Spleen (tissue), 11 donors: ENCODE measurements around the gene APP. TPM values are rescaled to one million over a fixed set of nuclear protein-coding genes. Genes with fewer than 3 reads are reported as not detected.

Source experiments
- DNase-seq: peaks from one replicate; pipeline ENCODE4 v3.0.0-alpha.2; 2020
- H3K27ac ChIP-seq, 8 donors: fragments of 200-600 bp; sonication (generic) in 7 of 8; 1 replicate in 4 of 8; 2 replicates in 4 of 8; pipeline versions ENCODE4 v1.5.0 to v1.8.0; 2016 to 2021; ENCODE audit warnings: inconsistent platforms in 4 of 8, mild to moderate bottlenecking in 4 of 8, moderate library complexity in 1 of 8
- H3K27me3 ChIP-seq, 7 donors: fragments of 200-600 bp; sonication (generic) in 6 of 7; replicated peaks in 1 of 7; 1 replicate in 4 of 7; 2 replicates in 3 of 7; pipeline versions ENCODE4 v1.5.0 to v1.8.0; 2016 to 2021; ENCODE audit warnings: inconsistent platforms in 3 of 7, mild to moderate bottlenecking in 1 of 7
- H3K36me3 ChIP-seq, 6 donors: fragments of 200-600 bp; sonication (generic) in 5 of 6; 1 replicate in 4 of 6; 2 replicates in 2 of 6; pipeline versions ENCODE4 v1.5.0 to v1.8.0; 2016 to 2021; ENCODE audit warnings: inconsistent platforms in 2 of 6
- H3K4me1 ChIP-seq, 6 donors: fragments of 200-600 bp; sonication (generic) in 5 of 6; 1 replicate in 3 of 6; 2 replicates in 3 of 6; pipeline versions ENCODE4 v1.5.0 to v1.8.0; 2016 to 2021; ENCODE audit warnings: inconsistent platforms in 3 of 6
- H3K4me3 ChIP-seq, 8 donors: fragments of 200-600 bp; sonication (generic) in 7 of 8; 1 replicate in 4 of 8; 2 replicates in 4 of 8; pipeline versions ENCODE4 v1.5.0 to v1.8.0; 2016 to 2021; ENCODE audit warnings: inconsistent platforms in 4 of 8, mild to moderate bottlenecking in 4 of 8, moderate library complexity in 2 of 8
- H3K9me3 ChIP-seq, 8 donors: fragments of 200-600 bp; sonication (generic) in 7 of 8; 1 replicate in 4 of 8; 2 replicates in 4 of 8; pipeline versions ENCODE4 v1.5.0 to v1.8.0; 2016 to 2021; ENCODE audit warnings: inconsistent platforms in 4 of 8
- POLR2A ChIP-seq, 3 donors: fragments of 450-650 bp; IDR thresholded peaks; one replicate each; pipeline ENCODE4 v1.5.1; 2017; ENCODE audit warnings: antibody characterized with exemption in 3 of 3, mild to moderate bottlenecking in 1 of 3
- POLR2AphosphoS5 ChIP-seq, 3 donors: sonication (generic); formaldehyde crosslinking; IDR thresholded peaks; one replicate each; pipeline ENCODE4 v1.5.1; 2017; ENCODE audit warnings: antibody characterized with exemption in 3 of 3
- WGBS, 5 donors: extraction: QIAGEN DNeasy Blood & Tissue Kit in 3 of 5; methylation state at CpG; one replicate each; pipeline versions ENCODE4 v1.1.5 to v1.1.7; 2013 to 2018; 5-methylcytosine and 5-hydroxymethylcytosine counted together
- intact Hi-C: fragments of 100-400 bp; cut with DNase I; formaldehyde crosslinking; loops from one replicate; pipeline ENCODE4 v1.15.0; 2023; ENCODE audit warnings: low total_unique reads
- polyA plus RNA-seq, 3 donors: library from polyadenylated mRNA; stranded (reverse); fragments of 200-250 nt; gene quantifications; one replicate each; pipeline ENCODE4 v1.2.1, GENCODE V29; 2013
- total RNA-seq, 7 donors: library from RNA; depleted of rRNA in 3 of 7; stranded (reverse); fragments of >200 nt in 3 of 7; fragmentation: NEBNext Ultra II Directional in 4 of 7; extraction: Animal tissue kit (Norgen Biotek cat#: 25700) in 4 of 7; gene quantifications; one replicate each; pipeline versions ENCODE4 v1.1.0 to v1.2.1, GENCODE V29; 2016 to 2021
- TF ChIP-seq, protein P1 (sequence below), 11 experiments: fragments of 200-600 bp in 7 of 11; fragments of 450-650 bp in 4 of 11; sonication (generic) in 4 of 11; IDR thresholded peaks in 8 of 11; conservative IDR thresholded peaks in 3 of 11; 1 replicate in 7 of 11; 2 replicates in 4 of 11; pipeline versions ENCODE4 v1.4.0 to v1.8.0; 2016 to 2021; ENCODE audit warnings: antibody characterized with exemption in 11 of 11, inconsistent platforms in 4 of 11, mild to moderate bottlenecking in 1 of 11
- donor health status: healthy with polysubstance abuse.
- donor health status: DM: no; HTN: no; CAD: no; lungs with moderate emphysema.
- donor health status: DM: no; HTN: no; CAD: no.
- donor health status: Bipolar disorder and iron deficiency.
- donor health status: healthy.
- donor health status: DM: no; HTN: no; CAD: no.
- donor health status: DM: yes; HTN: yes; CAD: no.

Gene APP
- total and polyA plus RNA-seq, 10 donors: 25.3 to 398 (median 282) TPM

GRCh38 chr21:25881524-25882376 lies 288.8 kb downstream of the APP start:
- peak; percentile 88 for DNase-seq
- TF ChIP-seq, protein P1, sequence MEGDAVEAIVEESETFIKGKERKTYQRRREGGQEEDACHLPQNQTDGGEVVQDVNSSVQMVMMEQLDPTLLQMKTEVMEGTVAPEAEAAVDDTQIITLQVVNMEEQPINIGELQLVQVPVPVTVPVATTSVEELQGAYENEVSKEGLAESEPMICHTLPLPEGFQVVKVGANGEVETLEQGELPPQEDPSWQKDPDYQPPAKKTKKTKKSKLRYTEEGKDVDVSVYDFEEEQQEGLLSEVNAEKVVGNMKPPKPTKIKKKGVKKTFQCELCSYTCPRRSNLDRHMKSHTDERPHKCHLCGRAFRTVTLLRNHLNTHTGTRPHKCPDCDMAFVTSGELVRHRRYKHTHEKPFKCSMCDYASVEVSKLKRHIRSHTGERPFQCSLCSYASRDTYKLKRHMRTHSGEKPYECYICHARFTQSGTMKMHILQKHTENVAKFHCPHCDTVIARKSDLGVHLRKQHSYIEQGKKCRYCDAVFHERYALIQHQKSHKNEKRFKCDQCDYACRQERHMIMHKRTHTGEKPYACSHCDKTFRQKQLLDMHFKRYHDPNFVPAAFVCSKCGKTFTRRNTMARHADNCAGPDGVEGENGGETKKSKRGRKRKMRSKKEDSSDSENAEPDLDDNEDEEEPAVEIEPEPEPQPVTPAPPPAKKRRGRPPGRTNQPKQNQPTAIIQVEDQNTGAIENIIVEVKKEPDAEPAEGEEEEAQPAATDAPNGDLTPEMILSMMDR (IDR thresholded peaks at IDR 0.05 in 8 of 11, conservative IDR thresholded peaks at IDR 0.05 in 3 of 11): peak; percentile 66 to 91 (median 87)
- TF ChIP-seq POLR2AphosphoS5 (IDR thresholded peaks at IDR 0.05) (peak in 1 of 3 donors; percentile 52), POLR2A (IDR thresholded peaks at IDR 0.05) (no peak)
- 60 to 69% (median 63%) methylated on average over 17 of the region's 17 CpGs for WGBS, 5 donors
- H3K36me3 ChIP-seq: peaks cover 0 to 31% (median 11%) of the 10 kb centered on the region in 6 donors
- no peak overlapping the region for H3K4me3 ChIP-seq
- intact Hi-C loops: loop anchor here (5.0 kb wide), 2 partner anchors 291 to 836 kb away; partner anchors contain the start of gene APP
- no peaks in the 10 kb centered on the region for H3K4me1 ChIP-seq
- H3K9me3 ChIP-seq: no peaks in the 10 kb centered on the region
- H3K27me3 ChIP-seq: no peaks in the 10 kb centered on the region
- H3K27ac ChIP-seq: no peak overlapping the region

- 83 to 94% (median 91%) methylated on average over 3 of the region's 3 CpGs for WGBS, 5 donors
- intact Hi-C loops: no loop called here
Measured at GRCh38 chr21:25879203-25879602, 291.4 kb downstream of the APP start.

GRCh38 chr21:25878344-25878743 lies 292.2 kb downstream of the APP start:
- H3K36me3 ChIP-seq: peaks cover 0 to 27% (median 11%) of the 10 kb centered on the region in 6 donors
- H3K4me1 ChIP-seq: no peaks in the 10 kb centered on the region
- no peaks in the 10 kb centered on the region for H3K9me3 ChIP-seq
- DNase-seq: no peak
- H3K27me3 ChIP-seq: no peaks in the 10 kb centered on the region
- intact Hi-C loops: no loop called here
- WGBS, 5 donors: 73 to 86% (median 80%) methylated on average over 3 of the region's 3 CpGs
- TF ChIP-seq POLR2AphosphoS5 (IDR thresholded peaks at IDR 0.05): no peak
- TF ChIP-seq, protein P1 (IDR thresholded peaks at IDR 0.05 in 8 of 11, conservative IDR thresholded peaks at IDR 0.05 in 3 of 11): no peak
- TF ChIP-seq POLR2A (IDR thresholded peaks at IDR 0.05): no peak
- no peak overlapping the region for H3K4me3 ChIP-seq
- H3K27ac ChIP-seq: no peak overlapping the region

More at GRCh38 chr21:25879203-25879602, 291.4 kb downstream of the APP start:
- no peaks in the 10 kb centered on the region for H3K4me1 ChIP-seq
- no peak overlapping the region for H3K27ac ChIP-seq
- TF ChIP-seq POLR2AphosphoS5 (IDR thresholded peaks at IDR 0.05) (no peak), POLR2A (IDR thresholded peaks at IDR 0.05) (no peak)
- TF ChIP-seq, protein P1 (IDR thresholded peaks at IDR 0.05 in 8 of 11, conservative IDR thresholded peaks at IDR 0.05 in 3 of 11): no peak
- H3K27me3 ChIP-seq: no peaks in the 10 kb centered on the region
- peaks cover 0 to 26% (median 11%) of the 10 kb centered on the region in 6 donors for H3K36me3 ChIP-seq
- H3K9me3 ChIP-seq: no peaks in the 10 kb centered on the region
- H3K4me3 ChIP-seq: no peak overlapping the region
- no peak for DNase-seq

GRCh38 chr21:25872271-25872670 lies 298.3 kb downstream of the APP start:
- DNase-seq: no peak
- H3K27ac ChIP-seq: no peak overlapping the region
- TF ChIP-seq POLR2AphosphoS5 (IDR thresholded peaks at IDR 0.05) (no peak), POLR2A (IDR thresholded peaks at IDR 0.05) (no peak)
- intact Hi-C loops: no loop called here
- H3K4me3 ChIP-seq: no peak overlapping the region
- H3K9me3 ChIP-seq: no peaks in the 10 kb centered on the region
- H3K27me3 ChIP-seq: no peaks in the 10 kb centered on the region
- no peaks in the 10 kb centered on the region for H3K4me1 ChIP-seq
- peaks cover 0 to 4% (median 0%) of the 10 kb centered on the region in 6 donors for H3K36me3 ChIP-seq
- 92 to 98% (median 97%) methylated on average over 4 of the region's 4 CpGs for WGBS, 5 donors
